Measurements from ENCODE around the gene PPP1R3G. TPM values are rescaled to one million over a fixed set of nuclear protein-coding genes. Genes with fewer than 3 reads are reported as not detected.

PPP1R3G gene
- total and polyA plus RNA-seq, 2 of the 13 experiments (the other 11 are each of a cell fraction or from before 2014, with no cell fraction given) = 1.2 to 1.3 TPM

DNA sequence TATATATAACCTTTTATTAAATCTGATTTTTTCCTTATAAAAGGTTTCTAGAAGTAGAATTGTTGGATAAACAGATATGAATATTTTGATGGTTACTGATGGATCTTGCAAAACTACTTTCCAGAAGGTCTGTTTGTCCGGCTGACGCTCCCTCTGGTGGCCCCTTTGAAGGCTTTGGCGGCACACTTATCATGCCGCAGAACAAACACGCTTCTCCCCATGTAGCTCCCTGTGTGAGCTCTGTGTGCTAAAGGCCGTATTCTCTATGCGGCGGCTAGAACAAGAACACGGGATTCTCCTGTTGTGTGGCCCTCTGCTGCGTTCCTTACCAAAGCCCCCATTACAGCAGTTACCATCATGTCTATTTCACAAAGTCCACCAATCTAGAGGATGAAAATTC lies 30.0 kb downstream of the PPP1R3G start (continued):
- TF ChIP-seq XRCC5 (optimal IDR thresholded peaks at IDR 0.05; ENCODE audit: low read length) = peak; percentile 90

DNA sequence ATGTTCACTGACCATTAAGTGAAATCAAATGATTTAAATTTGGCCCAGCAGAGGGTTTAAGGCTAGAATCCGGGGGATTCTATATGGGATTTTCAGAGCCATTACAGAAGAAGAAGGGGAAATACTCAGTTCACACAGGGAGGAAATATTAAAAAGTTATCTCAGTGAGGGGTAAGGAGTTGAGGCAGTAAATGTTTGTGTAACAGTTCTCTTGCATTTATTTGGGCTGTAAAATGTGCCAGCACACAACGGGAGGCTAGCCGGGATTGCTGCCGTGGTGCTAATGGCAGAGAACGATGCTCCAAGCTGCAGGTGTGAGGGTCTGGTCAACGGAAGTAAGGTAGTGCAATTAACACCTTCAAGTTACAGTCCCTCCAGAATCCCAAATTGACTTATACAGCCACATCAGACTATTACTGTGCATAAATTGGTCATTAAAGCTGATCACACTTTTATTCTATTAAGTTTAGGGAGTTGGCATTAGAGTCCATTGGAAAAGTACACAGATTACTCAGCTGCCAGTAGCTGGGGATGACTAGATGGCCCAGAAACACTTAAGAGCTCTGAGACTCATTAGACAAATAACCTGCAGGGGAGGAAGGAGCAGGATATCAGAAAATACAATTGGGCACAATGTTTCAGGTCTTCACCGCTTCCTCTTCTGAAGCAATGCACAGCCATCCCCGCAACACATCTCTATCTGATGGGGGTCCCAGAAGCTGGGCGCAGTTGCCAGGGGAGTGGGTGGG lies 31.3 kb downstream of the PPP1R3G start:
- Histone ChIP-seq H3K4me1 (ENCODE audit: insufficient read depth, low read length) (peaks cover 48% of the 10 kb centered on the region), H3K36me3 (replicated peaks in 1 of 2; ENCODE audit: control insufficient read depth in 1 of 2, insufficient read depth in 2 of 2, low read length in 2 of 2) (peaks cover 6 to 8% of the 10 kb centered on the region in 2 experiments; a peak in 3 of 5 replicates), H3K9ac (ENCODE audit: insufficient read depth, low read depth, low read length) (no peak overlapping the region), H3K27me3 (ENCODE audit: control insufficient read depth in 1 of 2, insufficient read depth in 2 of 2, low read length in 2 of 2) (no peaks in the 10 kb centered on the region), H2AFZ (ENCODE audit: low read length) (no peak overlapping the region), H4K20me1 (ENCODE audit: insufficient read depth, low read length) (no peaks in the 10 kb centered on the region), H3K79me2 (ENCODE audit: insufficient read depth, low read length) (no peaks in the 10 kb centered on the region), H3K4me3 (replicated peaks in 1 of 3; ENCODE audit: insufficient read depth in 1 of 3, low read depth in 2 of 3, low read length in 3 of 3) (no peak overlapping the region), H3K9me3 (ENCODE audit: low read length) (no peaks in the 10 kb centered on the region), H3K27ac (ENCODE audit: extremely low read length, insufficient read depth, low read length) (no peak overlapping the region), H3K4me2 (ENCODE audit: low read depth, low read length) (no peak overlapping the region)
- ATAC-seq = no peak
- in situ Hi-C loops (cut with HindIII; ENCODE audit: extremely low pct_ligation_motif_present, low pct_unique_long_range_greater_than_20kb) (loop anchor here (5.0 kb wide), 1 partner anchor 59 kb away; no protein-coding TSS in a partner anchor), intact Hi-C loops (cut with micrococcal nuclease; ENCODE audit: unreplicated experiment) (loop anchor here (5.0 kb wide), 1 partner anchor 34 kb away; no protein-coding TSS in a partner anchor)
- POLR2A ChIA-PET = no interaction called here
- WGBS (ENCODE audit: low lambda C conversion rate) = 96% methylated on average over 9 of the region's 9 CpGs
- no peak for FAIRE-seq
- CTCF ChIA-PET (ENCODE audit: low intra/inter-chr PET ratio, low total read pairs) = interaction anchor here (3.4 kb wide), 1 partner anchor 58 kb away, joined by 56 read pairs; no protein-coding TSS in a partner anchor
- no TSS peak for BruUV-seq (replicated peaks)
- no peak for TF ChIP-seq DPF2 (CRISPR knock-in tag; IDR thresholded peaks at IDR 0.05; ENCODE audit: borderline replicate concordance, low read depth)
- 0 out of 2 replicates have a peak, but pooled peaks have one; percentile 17 for TF ChIP-seq ZNF225 (CRISPR knock-in tag; IDR thresholded peaks at IDR 0.05)
- DNase-seq (ENCODE audit: low spot score) = no peak
